Esophagus muscularis mucosa (tissue), 3 donors: ENCODE measurements around the gene ASS1.

Experiments used
- EP300 ChIP-seq: sonication (generic); formaldehyde crosslinking; IDR thresholded peaks from one replicate; pipeline ENCODE4 v1.6.1; 2017; ENCODE audit warnings: antibody characterized with exemption
- POLR2AphosphoS5 ChIP-seq, 2 donors: sonication (generic); formaldehyde crosslinking; IDR thresholded peaks; one replicate each; pipeline ENCODE4 v1.6.1; 2017; ENCODE audit warnings: antibody characterized with exemption in 2 of 2

DNA sequence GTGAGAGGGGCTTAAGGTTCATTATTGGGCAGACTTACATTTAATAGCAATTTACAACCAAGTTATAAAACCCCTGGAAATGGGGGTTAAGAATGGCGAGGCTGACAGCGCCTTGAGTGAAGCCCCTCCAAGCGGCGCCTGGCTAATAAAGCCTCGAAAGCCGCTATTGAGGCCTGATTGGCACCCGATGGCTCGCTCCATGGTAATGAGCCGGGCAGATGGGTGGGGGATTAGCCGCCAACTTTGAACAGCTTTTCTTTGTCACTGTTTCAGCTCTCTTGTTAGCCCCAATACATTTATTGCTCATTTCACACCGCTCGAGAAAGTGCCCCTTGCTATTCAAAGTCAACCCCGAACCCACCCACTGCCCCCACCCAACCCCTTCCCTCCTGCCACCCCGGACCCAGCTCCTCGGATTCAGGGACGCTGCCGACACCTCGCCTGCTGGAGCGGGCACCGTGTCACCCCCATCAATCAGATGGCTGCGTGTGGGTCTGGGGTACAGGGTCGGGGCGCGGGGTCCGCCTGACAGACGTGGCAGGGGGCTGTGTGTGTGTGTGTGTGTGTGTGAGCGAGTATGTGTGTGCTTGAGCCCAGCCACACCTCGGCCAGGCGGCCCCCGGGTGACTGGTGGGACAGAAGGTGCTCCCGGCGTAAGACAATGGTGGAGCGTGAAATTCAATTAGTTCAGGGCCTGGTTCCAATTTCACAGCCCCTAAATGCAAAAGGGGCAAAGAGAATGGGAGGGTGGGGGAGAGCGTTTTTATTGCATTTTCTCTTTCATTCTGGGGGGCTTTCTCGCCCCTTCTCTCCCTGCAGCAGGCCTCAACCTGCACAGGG, 34.2 kb downstream of the ASS1 start:
- TF ChIP-seq EP300 (no peak), POLR2AphosphoS5 (IDR thresholded peaks at IDR 0.05) (no peak)
